Activated naive CD8-positive, alpha-beta T cell (primary cell): ENCODE measurements around the gene PGF.

Experiments
- H3K27ac Mint-ChIP-seq: one replicate; pipeline ENCODE4 v1.8.0; 2021; ENCODE audit warnings: mixed read lengths
- H3K27me3 Mint-ChIP-seq: one replicate; pipeline ENCODE4 v1.8.0; 2021; ENCODE audit warnings: mixed read lengths
- H3K36me3 Mint-ChIP-seq: one replicate; pipeline ENCODE4 v1.8.0; 2021; ENCODE audit warnings: mixed read lengths
- H3K4me1 Mint-ChIP-seq: one replicate; pipeline ENCODE4 v1.8.0; 2021; ENCODE audit warnings: low read depth, mixed read lengths
- H3K4me3 Mint-ChIP-seq: one replicate; pipeline ENCODE4 v1.8.0; 2021; ENCODE audit warnings: mild to moderate bottlenecking, mixed read lengths
- H3K9me3 Mint-ChIP-seq: one replicate; pipeline ENCODE4 v1.8.0; 2021; ENCODE audit warnings: low read depth, mixed read lengths

The PGF gene

GRCh38 chr14:74954232-74954946, 1.0 kb downstream of the PGF start:
- H3K27me3 Mint-ChIP-seq = peaks cover 8% of the 10 kb centered on the region
- no peaks in the 10 kb centered on the region for H3K4me1 Mint-ChIP-seq
- no peak overlapping the region for H3K27ac Mint-ChIP-seq
- no peak overlapping the region for H3K4me3 Mint-ChIP-seq
- no peaks in the 10 kb centered on the region for H3K36me3 Mint-ChIP-seq
- no peaks in the 10 kb centered on the region for H3K9me3 Mint-ChIP-seq

GRCh38 chr14:74953686-74954085, 1.7 kb downstream of the PGF start:
- H3K4me1 Mint-ChIP-seq = no peaks in the 10 kb centered on the region
- no peak overlapping the region for H3K27ac Mint-ChIP-seq
- no peaks in the 10 kb centered on the region for H3K36me3 Mint-ChIP-seq
- no peaks in the 10 kb centered on the region for H3K9me3 Mint-ChIP-seq
- peaks cover 8% of the 10 kb centered on the region for H3K27me3 Mint-ChIP-seq
- no peak overlapping the region for H3K4me3 Mint-ChIP-seq

GRCh38 chr14:74952697-74953484, 2.5 kb downstream of the PGF start:
- Mint-ChIP-seq H3K4me3 (no peak overlapping the region), H3K9me3 (no peaks in the 10 kb centered on the region), H3K27me3 (peaks cover 8% of the 10 kb centered on the region), H3K36me3 (no peaks in the 10 kb centered on the region), H3K4me1 (no peaks in the 10 kb centered on the region), H3K27ac (no peak overlapping the region)

- Mint-ChIP-seq H3K4me1 (no peaks in the 10 kb centered on the region), H3K27ac (no peak overlapping the region), H3K4me3 (no peak overlapping the region), H3K36me3 (no peaks in the 10 kb centered on the region), H3K9me3 (no peaks in the 10 kb centered on the region), H3K27me3 (peaks cover 8% of the 10 kb centered on the region)
These were observed 3.2 kb downstream of the PGF start for GRCh38 chr14:74952180-74952665.

- H3K27ac Mint-ChIP-seq = no peak overlapping the region
- no peaks in the 10 kb centered on the region for H3K36me3 Mint-ChIP-seq
- H3K9me3 Mint-ChIP-seq = no peaks in the 10 kb centered on the region
- peaks cover 8% of the 10 kb centered on the region for H3K27me3 Mint-ChIP-seq
- H3K4me3 Mint-ChIP-seq = no peak overlapping the region
- peaks cover 1% of the 10 kb centered on the region for H3K4me1 Mint-ChIP-seq
These were observed 3.8 kb downstream of the PGF start for GRCh38 chr14:74951443-74952179.

- Mint-ChIP-seq H3K9me3 (no peaks in the 10 kb centered on the region), H3K36me3 (no peaks in the 10 kb centered on the region), H3K4me3 (no peak overlapping the region), H3K27me3 (peaks cover 6% of the 10 kb centered on the region), H3K4me1 (peaks cover 7% of the 10 kb centered on the region), H3K27ac (no peak overlapping the region)
These were observed 4.5 kb downstream of the PGF start for GRCh38 chr14:74950795-74951442.

- Mint-ChIP-seq H3K4me3 (no peak overlapping the region), H3K27me3 (peaks cover 6% of the 10 kb centered on the region), H3K36me3 (no peaks in the 10 kb centered on the region), H3K9me3 (no peaks in the 10 kb centered on the region), H3K27ac (no peak overlapping the region), H3K4me1 (peaks cover 7% of the 10 kb centered on the region)
These were observed 5.4 kb downstream of the PGF start for GRCh38 chr14:74949859-74950573.

GRCh38 chr14:74949191-74949601, 6.2 kb downstream of the PGF start:
- peaks cover 6% of the 10 kb centered on the region for H3K27me3 Mint-ChIP-seq
- no peaks in the 10 kb centered on the region for H3K36me3 Mint-ChIP-seq
- H3K4me1 Mint-ChIP-seq = peaks cover 7% of the 10 kb centered on the region
- no peaks in the 10 kb centered on the region for H3K9me3 Mint-ChIP-seq
- no peak overlapping the region for H3K4me3 Mint-ChIP-seq
- no peak overlapping the region for H3K27ac Mint-ChIP-seq

GRCh38 chr14:74948228-74949175, 6.9 kb downstream of the PGF start:
- Mint-ChIP-seq H3K27ac (no peak overlapping the region), H3K36me3 (no peaks in the 10 kb centered on the region), H3K4me1 (peaks cover 8% of the 10 kb centered on the region), H3K27me3 (peaks cover 6% of the 10 kb centered on the region), H3K4me3 (no peak overlapping the region), H3K9me3 (no peaks in the 10 kb centered on the region)

- Mint-ChIP-seq H3K9me3 (no peaks in the 10 kb centered on the region), H3K4me1 (peaks cover 16% of the 10 kb centered on the region), H3K36me3 (no peaks in the 10 kb centered on the region), H3K4me3 (no peak overlapping the region), H3K27ac (no peak overlapping the region), H3K27me3 (peaks cover 3% of the 10 kb centered on the region)
These were observed 7.8 kb downstream of the PGF start for GRCh38 chr14:74947353-74948227.

- Mint-ChIP-seq H3K36me3 (no peaks in the 10 kb centered on the region), H3K27me3 (no peaks in the 10 kb centered on the region), H3K4me3 (no peak overlapping the region), H3K4me1 (peaks cover 24% of the 10 kb centered on the region), H3K27ac (no peak overlapping the region), H3K9me3 (no peaks in the 10 kb centered on the region)
These were observed 8.6 kb downstream of the PGF start for GRCh38 chr14:74946659-74947281.

- Mint-ChIP-seq H3K36me3 (no peaks in the 10 kb centered on the region), H3K9me3 (no peaks in the 10 kb centered on the region), H3K4me1 (peaks cover 31% of the 10 kb centered on the region), H3K27ac (peak overlapping the region; percentile 72), H3K27me3 (no peaks in the 10 kb centered on the region), H3K4me3 (peak overlapping the region; percentile 44)
These were observed 9.3 kb downstream of the PGF start for GRCh38 chr14:74945852-74946658.
